Progenitor cell of endocrine pancreas (in vitro differentiated cells): ENCODE measurements around the gene DEPDC1B. TPM values are rescaled to one million over a fixed set of nuclear protein-coding genes. Genes with fewer than 3 reads are reported as not detected.

Experiments
- total RNA-seq: library from RNA; stranded (reverse); gene quantifications from 2 replicates; pipeline ENCODE4 v1.2.1, GENCODE V29; 2021

The DEPDC1B gene
- total RNA-seq, 1 donor from 2014 or later = 37.0 TPM

Other genes starting within 250 kb of the DEPDC1B start
- gene ELOVL7, start 144.1 kb upstream of the DEPDC1B start, total RNA-seq = 14.5 and 18.0 TPM in 2 replicates
- gene ERCC8, start 244.9 kb upstream of the DEPDC1B start, total RNA-seq = 18.2 and 20.0 TPM in 2 replicates
- gene NDUFAF2, start 245.0 kb upstream of the DEPDC1B start, total RNA-seq = 21.2 and 24.9 TPM in 2 replicates